K562 (cell line): ENCODE measurements around the gene ZFAND3.

Experiments
- CBX3 ChIP-seq, 2 experiments: IDR thresholded peaks; 1 replicate in 1 of 2; 2 replicates in 1 of 2; pipeline ENCODE4 v1.6.1; 2012; ENCODE audit warnings: inconsistent platforms in 2 of 2, low read length in 2 of 2, borderline replicate concordance in 1 of 2, control low read depth in 1 of 2
- TF ChIP-seq, protein P1 (sequence below): sonication (generic); formaldehyde crosslinking; IDR thresholded peaks from 2 replicates; pipeline ENCODE4 v1.9.0; 2022; ENCODE audit warnings: mild to moderate bottlenecking, missing genetic modification reagents

DNA sequence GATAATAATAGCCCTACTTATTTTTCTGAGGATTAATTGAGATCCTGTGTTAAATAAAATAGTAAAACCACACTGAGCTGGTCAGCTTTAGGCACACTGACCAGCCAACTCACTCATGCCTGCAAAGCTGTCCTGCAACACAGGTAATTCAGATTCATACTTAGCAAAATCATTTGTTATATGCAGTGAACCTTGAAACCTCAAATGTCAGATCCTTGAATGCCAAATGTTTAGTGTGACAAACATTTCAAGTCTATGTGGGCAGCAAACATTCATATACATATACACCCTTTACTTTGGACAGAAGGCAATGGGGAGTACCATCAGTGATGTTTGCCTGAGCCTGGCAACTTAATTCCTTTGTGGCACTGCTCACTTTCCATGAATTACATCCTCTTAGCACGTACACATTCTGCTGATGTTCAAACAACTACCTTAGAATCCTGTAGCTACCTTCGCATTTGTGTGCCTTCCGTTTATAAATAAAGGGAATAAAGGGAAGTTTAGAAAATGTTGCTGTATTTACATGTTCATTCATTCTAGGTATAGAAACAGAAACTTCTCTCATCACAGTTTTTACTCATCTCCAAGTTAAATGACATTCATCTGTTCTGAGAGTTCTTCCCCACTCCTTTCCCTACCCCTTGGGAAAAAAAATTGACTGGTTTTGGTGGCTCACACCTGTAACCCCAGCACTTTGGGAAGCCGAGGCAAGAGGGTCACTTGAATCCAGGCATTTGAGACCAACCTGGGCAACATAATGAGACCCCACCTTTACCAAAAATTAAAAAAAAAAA is 140.8 kb downstream of the ZFAND3 start:
- no peak for TF ChIP-seq CBX3 (IDR thresholded peaks at IDR 0.05; ENCODE audit: borderline replicate concordance in 1 of 2, low read length in 2 of 2)
- TF ChIP-seq, protein P1, sequence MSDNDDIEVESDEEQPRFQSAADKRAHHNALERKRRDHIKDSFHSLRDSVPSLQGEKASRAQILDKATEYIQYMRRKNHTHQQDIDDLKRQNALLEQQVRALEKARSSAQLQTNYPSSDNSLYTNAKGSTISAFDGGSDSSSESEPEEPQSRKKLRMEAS (CRISPR knock-in tag) = no peak
